ACC112 (cell line): ENCODE results near the gene CERS6.

Source experiments
- H2AFZ ChIP-seq: fragments of 200-600 bp; sonication (generic); one replicate; pipeline ENCODE4 v1.6.0; 2017; ENCODE audit warnings: antibody characterized with exemption, low read length; ENCODE audit not compliant: unreplicated experiment
- H3K27ac ChIP-seq: fragments of 200-600 bp; sonication (generic); 2 replicates; pipeline ENCODE4 v1.5.1; 2014; ENCODE audit warnings: low read depth, mild to moderate bottlenecking, antibody characterized with exemption, low read length, moderate library complexity
- H3K27me3 ChIP-seq: fragments of 200-600 bp; sonication (generic); 2 replicates; pipeline ENCODE4 v1.6.1; 2014; ENCODE audit warnings: mild to moderate bottlenecking, antibody characterized with exemption, low read length, moderate library complexity, mixed read lengths; ENCODE audit not compliant: insufficient read depth
- H3K36me3 ChIP-seq: fragments of 200-600 bp; sonication (generic); 2 replicates; pipeline ENCODE4 v1.6.1; 2016; ENCODE audit warnings: mild to moderate bottlenecking, antibody characterized with exemption, low read length, moderate library complexity, mixed read lengths; ENCODE audit not compliant: insufficient read depth
- H3K4me1 ChIP-seq: fragments of 200-600 bp; sonication (generic); one replicate; pipeline ENCODE4 v1.6.1; 2016; ENCODE audit warnings: low read length, mixed read lengths; ENCODE audit not compliant: insufficient read depth, unreplicated experiment, control insufficient read depth
- H3K4me3 ChIP-seq: fragments of 200-600 bp; sonication (generic); 2 replicates; pipeline ENCODE4 v1.5.1; 2014; ENCODE audit warnings: mild to moderate bottlenecking, low read depth, low read length
- H3K79me2 ChIP-seq: fragments of 200-600 bp; sonication (generic); one replicate; pipeline ENCODE4 v1.6.0; 2016; ENCODE audit warnings: low read length; ENCODE audit not compliant: control insufficient read depth, unreplicated experiment, insufficient read depth

CERS6 gene

GRCh38 chr2:168729455-168729854 lies 273.4 kb downstream of the CERS6 start:
- H3K36me3 ChIP-seq = no peaks in the 10 kb centered on the region
- H2AFZ ChIP-seq = no peak overlapping the region
- H3K4me3 ChIP-seq = no peak overlapping the region
- no peaks in the 10 kb centered on the region for H3K27me3 ChIP-seq
- H3K27ac ChIP-seq = no peak overlapping the region
- H3K79me2 ChIP-seq = no peaks in the 10 kb centered on the region
- H3K4me1 ChIP-seq = peaks cover 6% of the 10 kb centered on the region

GRCh38 chr2:168730344-168730743 lies 274.3 kb downstream of the CERS6 start:
- no peaks in the 10 kb centered on the region for H3K27me3 ChIP-seq
- no peaks in the 10 kb centered on the region for H3K79me2 ChIP-seq
- H3K36me3 ChIP-seq = no peaks in the 10 kb centered on the region
- H3K4me1 ChIP-seq = peaks cover 6% of the 10 kb centered on the region
- H3K4me3 ChIP-seq = no peak overlapping the region
- no peak overlapping the region for H2AFZ ChIP-seq
- no peak overlapping the region for H3K27ac ChIP-seq

- Histone ChIP-seq H2AFZ (no peak overlapping the region), H3K27me3 (no peaks in the 10 kb centered on the region), H3K36me3 (no peaks in the 10 kb centered on the region), H3K4me3 (no peak overlapping the region), H3K4me1 (peaks cover 6% of the 10 kb centered on the region), H3K27ac (no peak overlapping the region), H3K79me2 (no peaks in the 10 kb centered on the region)
Measured at GRCh38 chr2:168731002-168731401, 274.9 kb downstream of the CERS6 start.

GRCh38 chr2:168731616-168732015 lies 275.5 kb downstream of the CERS6 start:
- Histone ChIP-seq H3K4me1 (peaks cover 6% of the 10 kb centered on the region), H3K79me2 (no peaks in the 10 kb centered on the region), H3K27me3 (no peaks in the 10 kb centered on the region), H3K27ac (no peak overlapping the region), H2AFZ (no peak overlapping the region), H3K36me3 (no peaks in the 10 kb centered on the region), H3K4me3 (no peak overlapping the region)

DNA sequence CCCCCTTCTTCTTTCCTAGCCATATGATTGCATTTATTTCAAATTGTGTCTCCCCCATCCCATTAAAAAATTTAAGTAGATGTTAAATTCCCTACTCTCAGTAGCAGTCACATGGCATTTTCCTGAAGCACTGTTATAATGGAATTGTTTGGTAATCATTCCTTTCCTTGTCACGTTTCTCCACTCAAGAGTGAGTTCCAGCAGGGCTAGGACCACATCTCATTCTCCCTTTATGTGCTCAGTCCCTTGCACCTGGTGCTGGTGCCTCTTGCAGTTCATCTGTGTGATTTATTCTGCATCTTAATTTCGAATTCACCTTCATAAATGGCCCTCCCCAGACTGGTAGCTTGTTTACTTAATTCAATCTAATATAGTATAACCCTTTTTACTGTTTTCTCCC lies 276.0 kb downstream of the CERS6 start:
- Histone ChIP-seq H3K27ac (no peak overlapping the region), H3K4me3 (no peak overlapping the region), H3K36me3 (no peaks in the 10 kb centered on the region), H3K79me2 (no peaks in the 10 kb centered on the region), H3K27me3 (no peaks in the 10 kb centered on the region), H3K4me1 (peaks cover 6% of the 10 kb centered on the region), H2AFZ (no peak overlapping the region)

GRCh38 chr2:168732506-168732905 lies 276.4 kb downstream of the CERS6 start:
- no peaks in the 10 kb centered on the region for H3K36me3 ChIP-seq
- peaks cover 6% of the 10 kb centered on the region for H3K4me1 ChIP-seq
- H2AFZ ChIP-seq = no peak overlapping the region
- H3K27me3 ChIP-seq = no peaks in the 10 kb centered on the region
- no peaks in the 10 kb centered on the region for H3K79me2 ChIP-seq
- H3K27ac ChIP-seq = no peak overlapping the region
- no peak overlapping the region for H3K4me3 ChIP-seq

GRCh38 chr2:168734199-168734760 lies 278.2 kb downstream of the CERS6 start:
- Histone ChIP-seq H3K79me2 (no peaks in the 10 kb centered on the region), H3K36me3 (no peaks in the 10 kb centered on the region), H3K27ac (no peak overlapping the region), H2AFZ (no peak overlapping the region), H3K27me3 (no peaks in the 10 kb centered on the region), H3K4me1 (peaks cover 6% of the 10 kb centered on the region), H3K4me3 (no peak overlapping the region)

DNA sequence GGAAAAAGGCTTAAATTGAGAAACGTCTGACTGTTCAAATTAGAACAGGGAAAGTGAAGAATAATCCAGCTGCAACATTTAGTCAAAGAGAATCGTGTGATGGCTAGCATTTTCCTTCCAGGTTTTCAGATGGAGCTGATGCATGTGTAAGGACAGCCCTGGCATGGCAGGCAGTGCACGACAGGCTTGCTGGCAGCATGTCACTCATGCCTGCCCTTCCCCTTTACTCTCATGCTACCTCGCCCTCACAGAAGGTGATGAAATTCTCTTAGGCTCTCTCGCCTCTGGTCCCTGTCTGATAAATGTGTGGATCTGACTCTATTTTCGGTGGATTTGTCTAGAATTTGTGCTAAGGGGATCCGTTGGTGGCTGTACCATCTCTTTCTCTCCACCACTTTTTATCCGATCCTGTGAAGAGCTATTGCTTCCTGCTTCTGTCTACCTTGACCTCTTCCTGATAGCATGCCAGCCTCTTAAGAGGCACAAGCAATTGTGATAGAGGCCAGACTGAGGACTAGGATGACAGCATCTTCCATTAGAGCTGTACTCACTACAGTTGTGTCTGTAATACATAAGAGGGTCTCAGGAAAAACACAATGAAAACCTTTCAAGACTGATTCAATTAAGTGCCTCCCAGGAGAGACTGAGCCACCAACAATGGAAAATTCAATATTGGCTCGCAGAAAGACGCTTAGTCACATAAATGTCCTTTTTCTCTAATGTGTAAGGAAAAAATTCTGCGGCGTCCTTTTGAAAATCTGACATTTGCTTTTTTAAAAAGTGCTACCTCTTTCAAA lies 280.8 kb downstream of the CERS6 start:
- Histone ChIP-seq H3K4me3 (no peak overlapping the region), H3K4me1 (no peaks in the 10 kb centered on the region), H2AFZ (no peak overlapping the region), H3K27me3 (no peaks in the 10 kb centered on the region), H3K79me2 (no peaks in the 10 kb centered on the region), H3K36me3 (no peaks in the 10 kb centered on the region), H3K27ac (no peak overlapping the region)

DNA sequence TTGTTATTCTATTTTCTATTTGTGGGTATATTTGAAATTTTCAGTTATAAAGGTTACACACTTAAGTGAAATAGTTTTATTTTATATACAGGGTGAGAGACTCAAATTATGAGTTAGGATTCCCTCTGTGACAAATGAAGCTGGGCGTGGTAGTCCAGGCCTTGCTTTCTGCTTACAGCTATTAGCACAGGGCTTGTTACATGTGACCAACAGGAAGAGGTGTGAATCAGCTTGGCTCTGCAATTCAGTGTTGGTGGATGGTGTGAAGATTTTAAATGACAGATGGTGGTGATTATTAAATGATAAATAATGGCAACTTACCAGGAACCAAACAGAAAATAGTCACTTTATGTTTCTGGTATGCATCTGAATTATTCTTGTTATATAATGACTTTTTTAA lies 282.0 kb downstream of the CERS6 start:
- Histone ChIP-seq H3K4me1 (no peaks in the 10 kb centered on the region), H3K79me2 (no peaks in the 10 kb centered on the region), H3K36me3 (no peaks in the 10 kb centered on the region), H3K27me3 (no peaks in the 10 kb centered on the region), H3K27ac (no peak overlapping the region), H2AFZ (no peak overlapping the region), H3K4me3 (no peak overlapping the region)

DNA sequence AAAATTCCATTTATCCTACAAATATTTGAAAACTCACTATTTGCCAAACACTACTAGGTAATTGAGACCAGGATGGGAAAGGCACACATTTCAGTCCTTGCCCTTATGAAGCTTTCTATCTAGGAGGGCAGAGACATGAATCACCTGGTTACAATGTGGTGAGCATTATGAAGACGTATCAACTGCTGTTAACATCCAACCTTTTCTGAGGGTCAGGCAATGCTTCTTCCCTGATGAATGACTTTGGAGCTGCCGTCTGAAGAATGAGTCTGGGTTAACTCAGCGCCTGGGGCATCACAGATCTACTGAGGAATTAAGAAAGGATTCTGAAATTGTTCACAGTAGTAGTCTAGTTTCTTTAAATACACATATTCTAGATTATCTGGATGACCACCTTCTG lies 284.3 kb downstream of the CERS6 start:
- Histone ChIP-seq H3K79me2 (no peaks in the 10 kb centered on the region), H3K27ac (no peak overlapping the region), H3K4me3 (no peak overlapping the region), H3K27me3 (no peaks in the 10 kb centered on the region), H3K4me1 (no peaks in the 10 kb centered on the region), H2AFZ (no peak overlapping the region), H3K36me3 (no peaks in the 10 kb centered on the region)

GRCh38 chr2:168740788-168741187 lies 284.7 kb downstream of the CERS6 start:
- Histone ChIP-seq H3K36me3 (no peaks in the 10 kb centered on the region), H2AFZ (no peak overlapping the region), H3K4me3 (no peak overlapping the region), H3K79me2 (no peaks in the 10 kb centered on the region), H3K27ac (no peak overlapping the region), H3K4me1 (no peaks in the 10 kb centered on the region), H3K27me3 (no peaks in the 10 kb centered on the region)
